Testis (tissue), 2 donors: ENCODE data around the gene ELF3.

Experiments
- POLR2A ChIP-seq: fragments of 450-650 bp; IDR thresholded peaks from one replicate; pipeline ENCODE4 v1.6.1; 2017; ENCODE audit warnings: antibody characterized with exemption, mild to moderate bottlenecking, moderate library complexity
- TF ChIP-seq, protein P1 (sequence below), 3 experiments: fragments of 450-650 bp in 2 of 3; fragments of 200-600 bp in 1 of 3; sonication (generic) in 1 of 3; IDR thresholded peaks; one replicate each; pipeline ENCODE4 v1.5.1; 2016 to 2019; ENCODE audit warnings: antibody characterized with exemption in 3 of 3, mild to moderate bottlenecking in 2 of 3, moderate library complexity in 1 of 3

DNA sequence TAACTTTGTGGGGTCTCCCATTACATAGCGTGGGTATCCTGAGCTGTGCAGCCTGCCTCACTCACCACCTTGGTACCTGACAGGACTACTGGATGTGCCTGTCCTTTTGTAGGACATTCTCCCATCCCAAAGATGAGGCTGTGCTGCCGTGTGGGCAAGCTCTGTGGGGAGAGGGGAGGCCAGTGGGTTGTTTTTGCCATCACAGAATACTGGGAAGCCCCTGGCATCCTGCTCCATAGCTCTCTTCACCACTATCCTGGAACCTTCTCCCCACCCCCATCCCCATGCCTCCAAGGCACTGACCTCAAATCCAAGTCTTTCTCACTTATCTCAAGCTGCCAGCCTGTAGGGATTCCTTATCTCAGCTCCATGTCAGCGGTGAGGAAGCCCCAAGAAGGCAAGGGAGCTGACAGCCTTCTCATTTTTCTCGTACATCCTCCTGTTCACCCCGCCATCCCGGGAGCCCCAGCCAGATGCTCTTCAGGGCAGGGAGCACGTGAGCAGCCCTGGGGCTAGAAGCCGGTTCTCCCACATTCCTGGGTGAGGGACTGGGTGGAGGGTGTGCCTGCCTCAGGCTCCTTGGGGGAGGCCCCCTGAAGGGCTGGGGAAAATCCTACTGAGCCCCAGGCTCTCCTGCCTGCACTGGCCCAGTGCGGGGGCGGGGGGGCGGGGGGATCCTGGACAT is 2.4 kb upstream of the ELF3 start:
- TF ChIP-seq, protein P1, sequence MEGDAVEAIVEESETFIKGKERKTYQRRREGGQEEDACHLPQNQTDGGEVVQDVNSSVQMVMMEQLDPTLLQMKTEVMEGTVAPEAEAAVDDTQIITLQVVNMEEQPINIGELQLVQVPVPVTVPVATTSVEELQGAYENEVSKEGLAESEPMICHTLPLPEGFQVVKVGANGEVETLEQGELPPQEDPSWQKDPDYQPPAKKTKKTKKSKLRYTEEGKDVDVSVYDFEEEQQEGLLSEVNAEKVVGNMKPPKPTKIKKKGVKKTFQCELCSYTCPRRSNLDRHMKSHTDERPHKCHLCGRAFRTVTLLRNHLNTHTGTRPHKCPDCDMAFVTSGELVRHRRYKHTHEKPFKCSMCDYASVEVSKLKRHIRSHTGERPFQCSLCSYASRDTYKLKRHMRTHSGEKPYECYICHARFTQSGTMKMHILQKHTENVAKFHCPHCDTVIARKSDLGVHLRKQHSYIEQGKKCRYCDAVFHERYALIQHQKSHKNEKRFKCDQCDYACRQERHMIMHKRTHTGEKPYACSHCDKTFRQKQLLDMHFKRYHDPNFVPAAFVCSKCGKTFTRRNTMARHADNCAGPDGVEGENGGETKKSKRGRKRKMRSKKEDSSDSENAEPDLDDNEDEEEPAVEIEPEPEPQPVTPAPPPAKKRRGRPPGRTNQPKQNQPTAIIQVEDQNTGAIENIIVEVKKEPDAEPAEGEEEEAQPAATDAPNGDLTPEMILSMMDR (IDR thresholded peaks at IDR 0.05), result no peak
- no peak for TF ChIP-seq POLR2A
